Breast epithelium (tissue), 4 donors: Measurements from ENCODE around the gene BIRC6. TPM values are rescaled to one million over a fixed set of nuclear protein-coding genes. Genes with fewer than 3 reads are reported as not detected.

Experiments used
- DNase-seq, 2 donors: peaks; one replicate each; pipeline ENCODE4 v3.0.0-alpha.2; 2019; ENCODE audit warnings: low spot score in 2 of 2
- H3K27ac ChIP-seq, 2 donors: fragments of 200-600 bp; sonication (generic) in 1 of 2; one replicate each; pipeline ENCODE4 v1.5.1; 2016 to 2019; ENCODE audit warnings: mild to moderate bottlenecking in 1 of 2
- H3K27me3 ChIP-seq, 2 donors: fragments of 200-600 bp; sonication (generic) in 1 of 2; one replicate each; pipeline versions ENCODE4 v1.5.1 to v1.6.0; 2017 to 2019; ENCODE audit warnings: control low read depth in 1 of 2, mild to moderate bottlenecking in 1 of 2
- H3K36me3 ChIP-seq: fragments of 200-600 bp; one replicate; pipeline ENCODE4 v1.5.1; 2019
- H3K4me1 ChIP-seq, 2 donors: fragments of 200-600 bp; sonication (generic); one replicate each; pipeline ENCODE4 v1.5.1; 2016 to 2019; ENCODE audit warnings: control low read depth in 1 of 2
- H3K4me3 ChIP-seq, 3 donors: fragments of 200-600 bp; sonication (generic); 1 replicate in 2 of 3; 2 replicates in 1 of 3; pipeline ENCODE4 v1.5.1; 2016 to 2019; ENCODE audit warnings: mild to moderate bottlenecking in 3 of 3, moderate library complexity in 2 of 3
- H3K9me3 ChIP-seq, 2 donors: fragments of 200-600 bp; sonication (generic) in 1 of 2; one replicate each; pipeline ENCODE4 v1.5.1; 2016 to 2019; ENCODE audit warnings: control low read depth in 1 of 2
- POLR2A ChIP-seq: fragments of 450-650 bp; IDR thresholded peaks from one replicate; pipeline ENCODE4 v1.6.1; 2016; ENCODE audit warnings: antibody characterized with exemption, mild to moderate bottlenecking, moderate library complexity
- POLR2AphosphoS5 ChIP-seq, 3 donors: sonication (generic); formaldehyde crosslinking; IDR thresholded peaks; one replicate each; pipeline ENCODE4 v1.6.1; 2017; ENCODE audit warnings: antibody characterized with exemption in 3 of 3
- intact Hi-C: fragments of 100-400 bp; cut with DNase I; formaldehyde crosslinking; loops from one replicate; pipeline ENCODE4 v1.15.1; 2023; ENCODE audit warnings: low total_unique reads
- total RNA-seq, 3 donors: library from RNA; depleted of rRNA; stranded (reverse); fragments of >200 nt; gene quantifications; one replicate each; pipeline ENCODE4 v1.1.0, GENCODE V29; 2016
- TF ChIP-seq, protein P1 (sequence below), 3 donors: fragments of 450-650 bp; IDR thresholded peaks; one replicate each; pipeline ENCODE4 v1.5.1; 2016 to 2017; ENCODE audit warnings: antibody characterized with exemption in 3 of 3, mild to moderate bottlenecking in 3 of 3, moderate library complexity in 3 of 3

The BIRC6 gene
- total RNA-seq, 3 donors from 2014 or later: 132 to 245 (median 152) TPM

- H3K4me1 ChIP-seq: no peaks in the 10 kb centered on the region
- no peak overlapping the region for H3K4me3 ChIP-seq
- TF ChIP-seq POLR2A (no peak), POLR2AphosphoS5 (IDR thresholded peaks at IDR 0.05) (no peak)
- TF ChIP-seq, protein P1, sequence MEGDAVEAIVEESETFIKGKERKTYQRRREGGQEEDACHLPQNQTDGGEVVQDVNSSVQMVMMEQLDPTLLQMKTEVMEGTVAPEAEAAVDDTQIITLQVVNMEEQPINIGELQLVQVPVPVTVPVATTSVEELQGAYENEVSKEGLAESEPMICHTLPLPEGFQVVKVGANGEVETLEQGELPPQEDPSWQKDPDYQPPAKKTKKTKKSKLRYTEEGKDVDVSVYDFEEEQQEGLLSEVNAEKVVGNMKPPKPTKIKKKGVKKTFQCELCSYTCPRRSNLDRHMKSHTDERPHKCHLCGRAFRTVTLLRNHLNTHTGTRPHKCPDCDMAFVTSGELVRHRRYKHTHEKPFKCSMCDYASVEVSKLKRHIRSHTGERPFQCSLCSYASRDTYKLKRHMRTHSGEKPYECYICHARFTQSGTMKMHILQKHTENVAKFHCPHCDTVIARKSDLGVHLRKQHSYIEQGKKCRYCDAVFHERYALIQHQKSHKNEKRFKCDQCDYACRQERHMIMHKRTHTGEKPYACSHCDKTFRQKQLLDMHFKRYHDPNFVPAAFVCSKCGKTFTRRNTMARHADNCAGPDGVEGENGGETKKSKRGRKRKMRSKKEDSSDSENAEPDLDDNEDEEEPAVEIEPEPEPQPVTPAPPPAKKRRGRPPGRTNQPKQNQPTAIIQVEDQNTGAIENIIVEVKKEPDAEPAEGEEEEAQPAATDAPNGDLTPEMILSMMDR (IDR thresholded peaks at IDR 0.05): no peak
- no peak for DNase-seq
- no peaks in the 10 kb centered on the region for H3K27me3 ChIP-seq
- no peaks in the 10 kb centered on the region for H3K36me3 ChIP-seq
- no peak overlapping the region for H3K27ac ChIP-seq
- intact Hi-C loops: no loop called here
- no peaks in the 10 kb centered on the region for H3K9me3 ChIP-seq
These were observed 201.7 kb downstream of the BIRC6 start for GRCh38 chr2:32558492-32558891.

DNA sequence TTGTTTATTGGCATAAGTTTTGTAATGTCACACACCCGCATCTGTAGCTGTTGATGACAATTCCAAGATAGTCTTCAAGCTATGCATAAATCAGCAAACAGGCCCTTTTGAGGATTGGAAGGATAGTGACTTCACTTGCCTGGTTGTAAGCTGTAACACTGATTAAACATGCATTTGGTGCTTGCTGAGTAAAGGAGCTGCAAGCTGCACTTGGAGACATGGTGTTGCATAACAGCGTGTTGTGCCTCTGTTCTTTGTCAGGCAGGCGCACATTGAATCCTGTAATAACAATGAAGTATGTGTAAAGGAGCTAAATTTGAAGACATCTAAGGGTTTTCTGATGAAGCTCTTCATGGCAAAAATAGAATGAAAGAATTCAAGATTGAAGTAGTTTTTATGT, 202.3 kb downstream of the BIRC6 start:
- Histone ChIP-seq H3K4me1 (no peaks in the 10 kb centered on the region), H3K27ac (no peak overlapping the region), H3K4me3 (no peak overlapping the region), H3K9me3 (no peaks in the 10 kb centered on the region), H3K27me3 (no peaks in the 10 kb centered on the region), H3K36me3 (no peaks in the 10 kb centered on the region)
- no peak for DNase-seq
- TF ChIP-seq POLR2AphosphoS5 (IDR thresholded peaks at IDR 0.05): no peak
- intact Hi-C loops: no loop called here

- intact Hi-C loops: no loop called here
- H3K9me3 ChIP-seq: peaks cover 0 to 18% of the 10 kb centered on the region in 2 donors
- no peak overlapping the region for H3K27ac ChIP-seq
- no peak for DNase-seq
- H3K27me3 ChIP-seq: no peaks in the 10 kb centered on the region
- H3K4me3 ChIP-seq: no peak overlapping the region
- no peak for TF ChIP-seq POLR2AphosphoS5 (IDR thresholded peaks at IDR 0.05)
- TF ChIP-seq, protein P1 (IDR thresholded peaks at IDR 0.05): no peak
- no peak for TF ChIP-seq POLR2A
- H3K36me3 ChIP-seq: no peaks in the 10 kb centered on the region
- no peaks in the 10 kb centered on the region for H3K4me1 ChIP-seq
These were observed 206.1 kb downstream of the BIRC6 start for GRCh38 chr2:32562906-32563305.

GRCh38 chr2:32564417-32565035, 207.7 kb downstream of the BIRC6 start:
- Histone ChIP-seq H3K27ac (no peak overlapping the region), H3K4me3 (no peak overlapping the region), H3K27me3 (no peaks in the 10 kb centered on the region), H3K9me3 (peaks cover 0 to 18% of the 10 kb centered on the region in 2 donors), H3K4me1 (no peaks in the 10 kb centered on the region), H3K36me3 (no peaks in the 10 kb centered on the region)
- intact Hi-C loops: no loop called here
- DNase-seq: no peak
- no peak for TF ChIP-seq POLR2A
- TF ChIP-seq POLR2AphosphoS5 (IDR thresholded peaks at IDR 0.05): no peak
- TF ChIP-seq, protein P1 (IDR thresholded peaks at IDR 0.05): no peak

- no peak overlapping the region for H3K4me3 ChIP-seq
- no peak overlapping the region for H3K27ac ChIP-seq
- peaks cover 0 to 18% of the 10 kb centered on the region in 2 donors for H3K9me3 ChIP-seq
- intact Hi-C loops: no loop called here
- no peak for TF ChIP-seq POLR2A
- TF ChIP-seq POLR2AphosphoS5 (IDR thresholded peaks at IDR 0.05): no peak
- TF ChIP-seq, protein P1 (IDR thresholded peaks at IDR 0.05): no peak
- H3K4me1 ChIP-seq: no peaks in the 10 kb centered on the region
- no peaks in the 10 kb centered on the region for H3K27me3 ChIP-seq
- DNase-seq: no peak
- no peaks in the 10 kb centered on the region for H3K36me3 ChIP-seq
These were observed 209.1 kb downstream of the BIRC6 start for GRCh38 chr2:32565902-32566301.

DNA sequence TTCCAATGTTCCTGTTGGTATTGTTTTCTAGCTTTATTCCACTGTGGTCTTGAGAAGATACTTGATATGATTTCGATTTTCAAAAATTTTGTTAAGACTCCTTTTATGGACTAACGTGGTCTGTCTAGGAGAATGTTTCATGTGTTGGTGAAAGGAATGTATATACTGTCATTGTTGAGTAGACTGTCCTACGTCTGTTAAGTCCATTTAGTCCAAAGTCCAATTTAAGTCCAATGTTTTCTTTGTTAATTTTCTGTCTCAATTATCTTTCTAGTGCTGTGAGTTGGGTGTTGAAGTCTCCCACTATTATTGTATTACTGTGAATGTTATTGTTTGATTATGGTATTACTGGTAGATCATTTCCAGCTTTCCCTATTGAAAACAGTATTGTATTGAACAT, 215.2 kb downstream of the BIRC6 start:
- no peaks in the 10 kb centered on the region for H3K9me3 ChIP-seq
- intact Hi-C loops: no loop called here

More for the DNA sequence above, 215.2 kb downstream of the BIRC6 start:
- DNase-seq: no peak
- H3K4me3 ChIP-seq: no peak overlapping the region
- no peak overlapping the region for H3K27ac ChIP-seq
- H3K36me3 ChIP-seq: no peaks in the 10 kb centered on the region
- H3K4me1 ChIP-seq: no peaks in the 10 kb centered on the region
- no peaks in the 10 kb centered on the region for H3K27me3 ChIP-seq
- TF ChIP-seq POLR2A (no peak), POLR2AphosphoS5 (IDR thresholded peaks at IDR 0.05) (no peak)
- TF ChIP-seq, protein P1 (IDR thresholded peaks at IDR 0.05): no peak
